H1 (cell line): ENCODE measurements around the gene FARP2. TPM values are rescaled to one million over a fixed set of nuclear protein-coding genes. Genes with fewer than 3 reads are reported as not detected.

Source experiments
- HDAC2 ChIP-seq, 2 experiments: fragments of 300-600 bp in 1 of 2; sonication (generic) in 1 of 2; IDR thresholded peaks; 2 replicates each; pipeline ENCODE4 v1.6.1; 2011 to 2012; ENCODE audit warnings: low read depth in 2 of 2, low read length in 2 of 2, mild to moderate bottlenecking in 2 of 2, moderate library complexity in 2 of 2, borderline replicate concordance in 1 of 2, inconsistent platforms in 1 of 2
- KDM1A ChIP-seq: fragments of 200-600, 300-600 bp; sonication (generic); IDR thresholded peaks from 2 replicates; pipeline ENCODE4 v1.7.1; 2016; ENCODE audit warnings: mild to moderate bottlenecking, low read length, borderline replicate concordance
- SP4 ChIP-seq: IDR thresholded peaks from 2 replicates; pipeline ENCODE4 v1.6.1; 2012; ENCODE audit warnings: low read length, inconsistent platforms
- polyA plus RNA-seq, 7 experiments: library from polyadenylated mRNA; depleted of rRNA in 3 of 7; stranded (reverse) in 5 of 7; unstranded in 2 of 7; fragments of >200 nt in 5 of 7; fragments of 200-250 nt in 2 of 7; gene quantifications; 1 replicate in 5 of 7; 2 replicates in 1 of 7; 4 replicates in 1 of 7; pipeline versions ENCODE4 v1.2.1 to v1.2.3, GENCODE V29; 2011 to 2013; ENCODE audit warnings: missing spikeins in 2 of 7, mixed read lengths in 2 of 7
- total RNA-seq: library from RNA; stranded (reverse); fragmentation: NEBNext Ultra II Directional; extraction: Animal tissue kit (Norgen Biotek cat#: 25700); gene quantifications from 2 replicates; pipeline ENCODE4 v1.2.1, GENCODE V29; 2021
- TF ChIP-seq, protein P1 (sequence below): fragments of 300-600 bp; sonication (generic); IDR thresholded peaks from 2 replicates; pipeline ENCODE4 v1.7.1; 2012; ENCODE audit warnings: low read length, moderate library complexity, mild to moderate bottlenecking, inconsistent platforms; ENCODE audit not compliant: insufficient replicate concordance
- TF ChIP-seq, protein P2 (sequence below): IDR thresholded peaks from 2 replicates; pipeline ENCODE4 v1.6.1; 2011; ENCODE audit warnings: low read length, improper control_type of control experiment
- TF ChIP-seq, protein P3 (sequence below): IDR thresholded peaks from 2 replicates; pipeline ENCODE4 v1.6.1; 2012; ENCODE audit warnings: low read length, inconsistent platforms

FARP2 gene
- total and polyA plus RNA-seq, 2 of the 8 experiments (the other 6 are each of a cell fraction or from before 2014, with no cell fraction given), result 12.4 to 33.4 TPM

DNA sequence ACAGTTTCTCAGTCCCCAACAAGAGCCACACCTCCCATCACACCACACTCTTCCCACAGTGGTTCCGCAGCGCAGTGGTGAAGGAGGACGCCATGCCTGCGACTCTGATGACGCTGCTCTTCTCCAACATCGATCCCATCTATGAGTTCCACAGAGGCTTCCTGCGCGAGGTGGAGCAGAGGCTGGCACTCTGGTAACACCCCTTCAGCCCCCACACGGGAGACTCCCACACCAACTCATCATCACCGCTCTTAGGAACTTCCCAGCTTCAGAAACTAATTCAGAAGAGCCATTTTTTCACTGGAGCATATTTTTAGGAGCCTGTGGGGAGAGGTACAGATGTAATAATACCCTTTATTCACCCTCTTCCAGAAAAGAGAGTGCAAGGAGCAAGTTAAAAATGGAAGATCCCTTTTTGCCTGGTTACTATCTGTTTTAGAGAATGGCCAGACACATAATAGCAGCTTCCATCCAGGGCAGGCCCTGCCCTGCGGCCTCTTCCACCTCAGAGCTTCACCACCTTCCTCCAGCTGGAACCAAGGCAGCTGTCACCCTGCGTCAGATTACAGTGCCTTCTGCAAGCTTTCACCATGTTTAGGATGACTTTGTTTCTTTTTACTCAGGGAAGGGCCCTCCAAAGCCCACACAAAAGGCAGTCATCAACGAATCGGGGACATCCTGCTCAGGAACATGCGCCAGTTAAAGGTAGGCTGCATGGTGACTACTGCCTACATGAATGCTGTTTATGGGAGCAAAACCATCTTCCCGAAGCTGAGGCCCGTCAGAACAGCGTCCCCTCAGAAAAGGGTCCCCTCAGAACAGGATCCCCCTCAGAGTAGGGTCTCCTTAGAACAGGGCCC, 107.4 kb downstream of the FARP2 start (continued):
- TF ChIP-seq, protein P1, sequence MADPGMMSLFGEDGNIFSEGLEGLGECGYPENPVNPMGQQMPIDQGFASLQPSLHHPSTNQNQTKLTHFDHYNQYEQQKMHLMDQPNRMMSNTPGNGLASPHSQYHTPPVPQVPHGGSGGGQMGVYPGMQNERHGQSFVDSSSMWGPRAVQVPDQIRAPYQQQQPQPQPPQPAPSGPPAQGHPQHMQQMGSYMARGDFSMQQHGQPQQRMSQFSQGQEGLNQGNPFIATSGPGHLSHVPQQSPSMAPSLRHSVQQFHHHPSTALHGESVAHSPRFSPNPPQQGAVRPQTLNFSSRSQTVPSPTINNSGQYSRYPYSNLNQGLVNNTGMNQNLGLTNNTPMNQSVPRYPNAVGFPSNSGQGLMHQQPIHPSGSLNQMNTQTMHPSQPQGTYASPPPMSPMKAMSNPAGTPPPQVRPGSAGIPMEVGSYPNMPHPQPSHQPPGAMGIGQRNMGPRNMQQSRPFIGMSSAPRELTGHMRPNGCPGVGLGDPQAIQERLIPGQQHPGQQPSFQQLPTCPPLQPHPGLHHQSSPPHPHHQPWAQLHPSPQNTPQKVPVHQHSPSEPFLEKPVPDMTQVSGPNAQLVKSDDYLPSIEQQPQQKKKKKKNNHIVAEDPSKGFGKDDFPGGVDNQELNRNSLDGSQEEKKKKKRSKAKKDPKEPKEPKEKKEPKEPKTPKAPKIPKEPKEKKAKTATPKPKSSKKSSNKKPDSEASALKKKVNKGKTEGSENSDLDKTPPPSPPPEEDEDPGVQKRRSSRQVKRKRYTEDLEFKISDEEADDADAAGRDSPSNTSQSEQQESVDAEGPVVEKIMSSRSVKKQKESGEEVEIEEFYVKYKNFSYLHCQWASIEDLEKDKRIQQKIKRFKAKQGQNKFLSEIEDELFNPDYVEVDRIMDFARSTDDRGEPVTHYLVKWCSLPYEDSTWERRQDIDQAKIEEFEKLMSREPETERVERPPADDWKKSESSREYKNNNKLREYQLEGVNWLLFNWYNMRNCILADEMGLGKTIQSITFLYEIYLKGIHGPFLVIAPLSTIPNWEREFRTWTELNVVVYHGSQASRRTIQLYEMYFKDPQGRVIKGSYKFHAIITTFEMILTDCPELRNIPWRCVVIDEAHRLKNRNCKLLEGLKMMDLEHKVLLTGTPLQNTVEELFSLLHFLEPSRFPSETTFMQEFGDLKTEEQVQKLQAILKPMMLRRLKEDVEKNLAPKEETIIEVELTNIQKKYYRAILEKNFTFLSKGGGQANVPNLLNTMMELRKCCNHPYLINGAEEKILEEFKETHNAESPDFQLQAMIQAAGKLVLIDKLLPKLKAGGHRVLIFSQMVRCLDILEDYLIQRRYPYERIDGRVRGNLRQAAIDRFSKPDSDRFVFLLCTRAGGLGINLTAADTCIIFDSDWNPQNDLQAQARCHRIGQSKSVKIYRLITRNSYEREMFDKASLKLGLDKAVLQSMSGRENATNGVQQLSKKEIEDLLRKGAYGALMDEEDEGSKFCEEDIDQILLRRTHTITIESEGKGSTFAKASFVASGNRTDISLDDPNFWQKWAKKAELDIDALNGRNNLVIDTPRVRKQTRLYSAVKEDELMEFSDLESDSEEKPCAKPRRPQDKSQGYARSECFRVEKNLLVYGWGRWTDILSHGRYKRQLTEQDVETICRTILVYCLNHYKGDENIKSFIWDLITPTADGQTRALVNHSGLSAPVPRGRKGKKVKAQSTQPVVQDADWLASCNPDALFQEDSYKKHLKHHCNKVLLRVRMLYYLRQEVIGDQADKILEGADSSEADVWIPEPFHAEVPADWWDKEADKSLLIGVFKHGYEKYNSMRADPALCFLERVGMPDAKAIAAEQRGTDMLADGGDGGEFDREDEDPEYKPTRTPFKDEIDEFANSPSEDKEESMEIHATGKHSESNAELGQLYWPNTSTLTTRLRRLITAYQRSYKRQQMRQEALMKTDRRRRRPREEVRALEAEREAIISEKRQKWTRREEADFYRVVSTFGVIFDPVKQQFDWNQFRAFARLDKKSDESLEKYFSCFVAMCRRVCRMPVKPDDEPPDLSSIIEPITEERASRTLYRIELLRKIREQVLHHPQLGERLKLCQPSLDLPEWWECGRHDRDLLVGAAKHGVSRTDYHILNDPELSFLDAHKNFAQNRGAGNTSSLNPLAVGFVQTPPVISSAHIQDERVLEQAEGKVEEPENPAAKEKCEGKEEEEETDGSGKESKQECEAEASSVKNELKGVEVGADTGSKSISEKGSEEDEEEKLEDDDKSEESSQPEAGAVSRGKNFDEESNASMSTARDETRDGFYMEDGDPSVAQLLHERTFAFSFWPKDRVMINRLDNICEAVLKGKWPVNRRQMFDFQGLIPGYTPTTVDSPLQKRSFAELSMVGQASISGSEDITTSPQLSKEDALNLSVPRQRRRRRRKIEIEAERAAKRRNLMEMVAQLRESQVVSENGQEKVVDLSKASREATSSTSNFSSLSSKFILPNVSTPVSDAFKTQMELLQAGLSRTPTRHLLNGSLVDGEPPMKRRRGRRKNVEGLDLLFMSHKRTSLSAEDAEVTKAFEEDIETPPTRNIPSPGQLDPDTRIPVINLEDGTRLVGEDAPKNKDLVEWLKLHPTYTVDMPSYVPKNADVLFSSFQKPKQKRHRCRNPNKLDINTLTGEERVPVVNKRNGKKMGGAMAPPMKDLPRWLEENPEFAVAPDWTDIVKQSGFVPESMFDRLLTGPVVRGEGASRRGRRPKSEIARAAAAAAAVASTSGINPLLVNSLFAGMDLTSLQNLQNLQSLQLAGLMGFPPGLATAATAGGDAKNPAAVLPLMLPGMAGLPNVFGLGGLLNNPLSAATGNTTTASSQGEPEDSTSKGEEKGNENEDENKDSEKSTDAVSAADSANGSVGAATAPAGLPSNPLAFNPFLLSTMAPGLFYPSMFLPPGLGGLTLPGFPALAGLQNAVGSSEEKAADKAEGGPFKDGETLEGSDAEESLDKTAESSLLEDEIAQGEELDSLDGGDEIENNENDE, result no peak
- TF ChIP-seq SP4, result no peak
- no peak for TF ChIP-seq KDM1A
- TF ChIP-seq, protein P2, sequence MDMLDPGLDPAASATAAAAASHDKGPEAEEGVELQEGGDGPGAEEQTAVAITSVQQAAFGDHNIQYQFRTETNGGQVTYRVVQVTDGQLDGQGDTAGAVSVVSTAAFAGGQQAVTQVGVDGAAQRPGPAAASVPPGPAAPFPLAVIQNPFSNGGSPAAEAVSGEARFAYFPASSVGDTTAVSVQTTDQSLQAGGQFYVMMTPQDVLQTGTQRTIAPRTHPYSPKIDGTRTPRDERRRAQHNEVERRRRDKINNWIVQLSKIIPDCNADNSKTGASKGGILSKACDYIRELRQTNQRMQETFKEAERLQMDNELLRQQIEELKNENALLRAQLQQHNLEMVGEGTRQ, result no peak
- no peak for TF ChIP-seq HDAC2 (IDR thresholded peaks at IDR 0.05; ENCODE audit: borderline replicate concordance in 1 of 2, low read depth in 2 of 2, low read length in 2 of 2)
- TF ChIP-seq, protein P3, sequence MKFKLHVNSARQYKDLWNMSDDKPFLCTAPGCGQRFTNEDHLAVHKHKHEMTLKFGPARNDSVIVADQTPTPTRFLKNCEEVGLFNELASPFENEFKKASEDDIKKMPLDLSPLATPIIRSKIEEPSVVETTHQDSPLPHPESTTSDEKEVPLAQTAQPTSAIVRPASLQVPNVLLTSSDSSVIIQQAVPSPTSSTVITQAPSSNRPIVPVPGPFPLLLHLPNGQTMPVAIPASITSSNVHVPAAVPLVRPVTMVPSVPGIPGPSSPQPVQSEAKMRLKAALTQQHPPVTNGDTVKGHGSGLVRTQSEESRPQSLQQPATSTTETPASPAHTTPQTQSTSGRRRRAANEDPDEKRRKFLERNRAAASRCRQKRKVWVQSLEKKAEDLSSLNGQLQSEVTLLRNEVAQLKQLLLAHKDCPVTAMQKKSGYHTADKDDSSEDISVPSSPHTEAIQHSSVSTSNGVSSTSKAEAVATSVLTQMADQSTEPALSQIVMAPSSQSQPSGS, result no peak
